Osteocyte (in vitro differentiated cells): Measurements from ENCODE around the gene CCDC74A. TPM values are rescaled to one million over a fixed set of nuclear protein-coding genes. Genes with fewer than 3 reads are reported as not detected.
"Not testable (repeated sequence)": the region's sequence is repeated elsewhere in the genome, so short reads cannot be mapped to it uniquely, and the experiment has no call there.

ENCODE experiments used
- DNase-seq: peaks from one replicate; pipeline ENCODE4 v3.0.0; 2021; ENCODE audit warnings: mixed read lengths; ENCODE audit not compliant: unreplicated experiment; ENCODE audit errors: extremely low spot score
- H3K27ac Mint-ChIP-seq: one replicate; pipeline ENCODE4 v1.8.0; 2021; ENCODE audit warnings: mild to moderate bottlenecking, mixed read lengths; ENCODE audit not compliant: unreplicated experiment
- H3K27me3 Mint-ChIP-seq: one replicate; pipeline ENCODE4 v1.8.0; 2021; ENCODE audit warnings: mixed read lengths; ENCODE audit not compliant: unreplicated experiment
- H3K36me3 Mint-ChIP-seq: one replicate; pipeline ENCODE4 v1.8.0; 2021; ENCODE audit warnings: mixed read lengths; ENCODE audit not compliant: unreplicated experiment
- H3K4me1 Mint-ChIP-seq: one replicate; pipeline ENCODE4 v1.8.0; 2021; ENCODE audit warnings: mixed read lengths; ENCODE audit not compliant: unreplicated experiment
- H3K4me3 Mint-ChIP-seq: one replicate; pipeline ENCODE4 v1.8.0; 2021; ENCODE audit warnings: mild to moderate bottlenecking, moderate library complexity, mixed read lengths; ENCODE audit not compliant: unreplicated experiment
- H3K9me3 Mint-ChIP-seq: one replicate; pipeline ENCODE4 v1.8.0; 2021; ENCODE audit warnings: mixed read lengths; ENCODE audit not compliant: unreplicated experiment
- total RNA-seq: library from RNA; stranded (reverse); gene quantifications from 2 replicates; pipeline ENCODE4 v1.2.1, GENCODE V29; 2021
- TF ChIP-seq, protein P1 (sequence below): fragments of 200-600 bp; sonication (generic); IDR thresholded peaks from 2 replicates; pipeline ENCODE4 v1.5.0; 2021; ENCODE audit warnings: antibody characterized with exemption, mild to moderate bottlenecking, moderate library complexity

The CCDC74A gene
- total RNA-seq, 1 donor from 2014 or later, result 2.4 TPM

DNA sequence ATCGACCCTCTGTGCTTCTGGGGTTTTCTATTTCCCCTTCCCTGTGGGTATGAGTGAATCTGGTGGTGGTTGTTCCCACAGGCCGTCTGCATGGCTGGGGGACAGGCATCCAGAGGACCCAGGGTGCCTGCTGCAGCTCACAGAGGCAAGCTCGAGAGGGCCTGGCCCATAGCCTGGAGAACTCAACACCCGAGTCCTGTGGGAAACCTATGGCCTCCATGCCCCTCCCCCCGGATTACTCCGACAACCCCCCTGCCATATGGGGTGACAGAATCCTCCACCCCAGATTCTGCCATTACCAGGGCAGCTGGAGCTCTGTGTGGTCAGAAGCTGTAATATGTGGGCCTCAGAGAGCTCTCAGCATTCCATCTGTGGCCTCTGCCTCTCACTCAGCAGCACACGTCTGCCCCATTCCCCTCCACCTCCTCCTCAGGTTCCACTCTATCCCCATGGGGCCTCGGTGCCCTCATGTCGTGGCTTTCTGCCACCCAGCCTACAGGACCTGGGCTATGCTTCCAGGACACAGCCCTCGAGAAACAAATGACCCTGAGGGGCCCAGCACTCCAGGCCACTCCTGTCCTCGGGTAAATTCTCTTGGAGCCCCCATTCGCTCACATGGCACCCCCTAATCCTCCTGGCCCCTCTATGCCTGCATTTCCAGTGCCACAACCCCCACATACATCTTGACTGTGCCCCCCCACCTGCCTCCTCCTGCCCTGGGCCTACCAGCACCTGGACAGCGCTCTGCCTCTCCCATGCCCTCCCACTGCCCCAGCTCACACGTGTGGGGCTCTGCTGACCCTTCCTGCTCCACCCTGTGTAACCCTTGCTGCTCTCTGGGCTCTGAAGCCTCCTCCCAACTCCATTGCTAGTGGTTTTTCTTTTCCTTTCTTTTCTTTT, 39.1 kb upstream of the CCDC74A start:
- Mint-ChIP-seq H3K27ac (no peak overlapping the region), H3K9me3 (no peaks in the 10 kb centered on the region), H3K4me1 (peaks cover 19% of the 10 kb centered on the region), H3K36me3 (no peaks in the 10 kb centered on the region), H3K27me3 (no peaks in the 10 kb centered on the region), H3K4me3 (no peak overlapping the region)
- TF ChIP-seq, protein P1, sequence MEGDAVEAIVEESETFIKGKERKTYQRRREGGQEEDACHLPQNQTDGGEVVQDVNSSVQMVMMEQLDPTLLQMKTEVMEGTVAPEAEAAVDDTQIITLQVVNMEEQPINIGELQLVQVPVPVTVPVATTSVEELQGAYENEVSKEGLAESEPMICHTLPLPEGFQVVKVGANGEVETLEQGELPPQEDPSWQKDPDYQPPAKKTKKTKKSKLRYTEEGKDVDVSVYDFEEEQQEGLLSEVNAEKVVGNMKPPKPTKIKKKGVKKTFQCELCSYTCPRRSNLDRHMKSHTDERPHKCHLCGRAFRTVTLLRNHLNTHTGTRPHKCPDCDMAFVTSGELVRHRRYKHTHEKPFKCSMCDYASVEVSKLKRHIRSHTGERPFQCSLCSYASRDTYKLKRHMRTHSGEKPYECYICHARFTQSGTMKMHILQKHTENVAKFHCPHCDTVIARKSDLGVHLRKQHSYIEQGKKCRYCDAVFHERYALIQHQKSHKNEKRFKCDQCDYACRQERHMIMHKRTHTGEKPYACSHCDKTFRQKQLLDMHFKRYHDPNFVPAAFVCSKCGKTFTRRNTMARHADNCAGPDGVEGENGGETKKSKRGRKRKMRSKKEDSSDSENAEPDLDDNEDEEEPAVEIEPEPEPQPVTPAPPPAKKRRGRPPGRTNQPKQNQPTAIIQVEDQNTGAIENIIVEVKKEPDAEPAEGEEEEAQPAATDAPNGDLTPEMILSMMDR, result no peak
- no peak for DNase-seq

DNA sequence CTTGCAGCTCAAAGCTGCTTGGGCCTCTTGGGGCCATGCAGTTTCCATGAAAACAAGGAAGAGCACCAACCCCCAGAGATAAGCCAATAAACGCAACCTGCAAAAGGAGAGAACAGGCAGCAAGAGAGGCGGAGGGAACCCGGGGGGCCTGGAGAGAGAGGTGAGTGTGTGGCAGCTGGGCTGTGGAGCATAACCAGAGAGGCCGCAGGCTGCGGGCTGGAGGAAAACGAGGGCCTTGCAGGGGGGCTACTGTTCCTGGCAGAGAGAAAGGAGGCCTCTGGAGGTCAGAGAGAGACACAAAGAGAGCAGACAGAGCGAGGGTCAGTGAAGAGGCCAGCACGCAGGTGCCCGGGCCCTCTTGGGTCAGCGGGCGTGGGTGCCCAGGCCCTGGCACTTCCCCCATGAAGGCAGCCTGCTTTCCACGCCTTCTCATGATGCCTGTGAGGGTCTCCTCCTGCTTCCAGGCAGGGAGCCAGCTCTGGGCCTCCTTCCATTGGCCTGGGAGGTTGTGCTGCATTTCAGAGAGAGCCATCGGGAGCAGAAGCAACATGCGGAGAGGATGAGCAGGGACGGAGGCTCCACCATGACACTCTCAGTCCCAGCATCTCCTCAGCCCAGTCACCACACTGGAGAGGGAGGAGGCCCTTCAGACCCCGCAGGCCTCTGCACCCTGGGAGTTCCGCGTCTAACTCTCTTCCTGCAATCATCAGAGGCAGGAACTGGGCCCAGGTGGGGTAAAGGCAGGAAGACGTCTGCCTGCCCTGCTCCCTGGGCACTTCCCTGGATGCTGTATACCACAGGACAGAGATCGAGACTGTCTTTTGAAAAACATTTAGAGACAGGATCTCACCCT, 36.8 kb upstream of the CCDC74A start:
- Mint-ChIP-seq H3K4me3 (peak overlapping the region; percentile 71), H3K27ac (peak overlapping the region; percentile 34), H3K4me1 (peaks cover 30% of the 10 kb centered on the region)
- H3K9me3 Mint-ChIP-seq, H3K27me3 Mint-ChIP-seq, DNase-seq, H3K36me3 Mint-ChIP-seq: not testable (repeated sequence)

DNA sequence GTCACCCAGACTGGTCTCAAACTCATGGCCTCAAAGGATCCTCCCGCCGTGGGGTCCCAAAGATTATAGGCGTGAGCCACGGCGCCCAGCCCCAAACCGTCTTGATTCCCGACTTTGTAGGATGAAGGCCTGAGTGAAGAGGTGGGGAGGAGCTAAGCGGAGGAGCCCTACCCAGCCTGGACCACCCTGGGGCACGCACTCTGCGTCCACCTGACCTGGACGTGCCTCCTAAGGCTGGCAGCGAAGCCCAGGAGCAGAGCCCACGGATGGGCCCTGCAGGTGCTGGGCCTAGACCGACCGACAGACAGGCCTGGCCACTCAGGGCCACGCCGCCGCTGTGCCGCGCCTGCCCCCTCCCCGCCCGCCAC, 36.2 kb upstream of the CCDC74A start:
- H3K27me3 Mint-ChIP-seq, H3K36me3 Mint-ChIP-seq, DNase-seq, H3K9me3 Mint-ChIP-seq: not testable (repeated sequence)
- Mint-ChIP-seq H3K4me1 (peaks cover 30% of the 10 kb centered on the region), H3K4me3 (peak overlapping the region; percentile 71), H3K27ac (peak overlapping the region; percentile 34)

DNA sequence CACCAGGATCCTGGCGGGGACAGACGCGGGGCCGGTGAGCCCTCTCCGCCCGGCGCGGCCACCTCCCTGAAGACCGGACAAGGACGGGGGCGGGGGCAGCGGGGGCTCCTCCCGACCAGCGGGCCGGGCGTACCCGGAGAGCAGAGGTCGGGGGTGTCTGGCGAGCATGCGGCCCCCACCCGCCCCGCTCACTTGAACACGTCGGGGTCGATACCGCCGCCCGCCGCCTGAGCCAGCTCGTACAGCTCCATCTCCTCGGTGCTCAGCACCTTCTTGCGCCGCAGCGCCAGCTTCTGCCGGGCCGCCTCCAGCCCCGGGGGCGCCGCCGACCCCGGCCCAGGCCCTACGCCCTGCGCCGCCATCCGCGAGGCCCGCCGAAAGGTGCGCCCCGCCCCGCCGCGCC, 35.7 kb upstream of the CCDC74A start, which contains the start of gene MZT2A:
Gene MZT2A (minus strand): TSS at position 383 of the 403 bp plus-strand sequence. CDS start 21 bp downstream, at position 362.
- Mint-ChIP-seq H3K4me3 (peak within 1 kb of the TSS; percentile 98), H3K4me1 (peaks cover 30% of the 10 kb centered on the region), H3K27ac (peak within 1 kb of the TSS; percentile 97)
- not testable (repeated sequence) for H3K9me3 Mint-ChIP-seq, H3K36me3 Mint-ChIP-seq, H3K27me3 Mint-ChIP-seq, DNase-seq

DNA sequence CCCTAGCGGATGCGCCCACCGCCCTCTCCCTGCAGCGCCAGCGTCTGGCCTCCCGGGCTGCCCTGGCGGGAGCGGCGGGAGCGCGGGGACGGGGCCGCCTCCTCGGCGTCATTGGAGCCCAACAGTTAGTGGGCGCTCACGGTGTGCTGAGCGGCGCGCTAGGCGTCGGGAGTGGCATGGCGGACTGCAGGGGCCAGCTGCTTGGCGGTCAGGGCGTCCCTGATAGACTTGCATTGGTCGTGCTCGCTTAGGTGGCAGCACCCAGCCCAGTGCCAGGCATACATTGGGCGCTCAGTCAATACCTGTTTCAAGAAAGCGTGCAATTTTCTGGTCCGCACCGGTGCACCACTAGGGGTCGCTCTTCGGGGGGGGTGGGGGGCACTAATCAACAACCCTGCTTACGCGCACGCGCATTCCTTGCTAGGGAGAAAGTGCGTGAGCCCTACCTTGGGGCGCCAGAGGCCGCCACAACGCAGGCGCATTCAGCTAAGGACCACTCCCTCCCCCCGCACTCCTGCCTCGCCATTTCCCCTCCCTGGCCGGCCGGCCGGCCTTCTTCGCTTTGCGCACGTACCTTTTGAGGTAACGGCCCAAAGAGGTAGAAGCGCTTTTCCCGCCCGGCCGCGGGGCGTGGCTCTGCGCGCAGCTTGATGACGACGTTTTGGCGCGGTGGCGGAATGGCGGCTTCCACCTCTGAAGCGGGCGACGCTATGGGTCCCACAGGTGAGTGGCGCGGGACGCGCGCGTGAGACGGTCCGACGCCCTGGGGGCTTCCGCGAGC, 35.1 kb upstream of the CCDC74A start:
- DNase-seq, result peak; percentile 96
- H3K9me3 Mint-ChIP-seq, result no peaks in the 10 kb centered on the region
- TF ChIP-seq, protein P1, result peak; percentile 73
- peak overlapping the region; percentile 97 for H3K27ac Mint-ChIP-seq
- H3K36me3 Mint-ChIP-seq, result no peaks in the 10 kb centered on the region
- H3K4me1 Mint-ChIP-seq, result peaks cover 30% of the 10 kb centered on the region
- H3K27me3 Mint-ChIP-seq, result no peaks in the 10 kb centered on the region
- peak overlapping the region; percentile 98 for H3K4me3 Mint-ChIP-seq
